SK-N-SH (cell line): ENCODE results near the gene TMEM51. TPM values are rescaled to one million over a fixed set of nuclear protein-coding genes. Genes with fewer than 3 reads are reported as not detected.

Experiments used
- CTCF ChIA-PET: fragments of 300-600, 350-600 bp; formaldehyde crosslinking; extraction: SDS; loops from one replicate; lab custom pipeline; 2021; lab: Yijun Ruan, JAX
- POLR2A ChIA-PET: fragments of 350-600 bp; sonication (Branson Sonifier 250); formaldehyde crosslinking; extraction: SDS; loops from one replicate; lab custom pipeline; 2020; ENCODE audit warnings: antibody characterized with exemption, inconsistent platforms; lab: Yijun Ruan, JAX
- DNase-seq: peaks from one replicate; pipeline ENCODE4 v3.0.0; 2012
- H2AFZ ChIP-seq: fragments of 200-600 bp; sonication (generic); 2 replicates; pipeline ENCODE4 v1.8.1; 2016; ENCODE audit warnings: antibody characterized with exemption, mild to moderate bottlenecking, low read depth
- H3F3A ChIP-seq: fragments of 200-600 bp; sonication (generic); replicated peaks from 2 replicates; pipeline ENCODE3; 2016; ENCODE audit warnings: antibody characterized with exemption, mild to moderate bottlenecking; ENCODE audit not compliant: insufficient read depth
- H3K27ac ChIP-seq, 2 experiments: fragments of 200-500 bp in 1 of 2; fragments of 200-600 bp in 1 of 2; sonication (Bioruptor generic) in 1 of 2; sonication (generic), shearing (Covaris generic) in 1 of 2; 2 replicates each; pipeline versions ENCODE4 v1.5.1 to v1.6.1; 2014 to 2016; ENCODE audit warnings: low read depth in 2 of 2, inconsistent platforms in 1 of 2, low read length in 1 of 2, mild to moderate bottlenecking in 1 of 2, mixed read lengths in 1 of 2
- H3K27me3 ChIP-seq: fragments of 200-600 bp; sonication (generic), shearing (Covaris generic); 2 replicates; pipeline ENCODE4 v1.6.1; 2016; ENCODE audit warnings: mixed run types; ENCODE audit not compliant: insufficient read depth
- H3K36me3 ChIP-seq, 2 experiments: fragments of 200-500 bp in 1 of 2; fragments of 200-600 bp in 1 of 2; sonication (Bioruptor generic) in 1 of 2; sonication (generic) in 1 of 2; replicated peaks in 1 of 2; 2 replicates each; pipeline versions ENCODE3 to v1.5.1; 2014 to 2016; ENCODE audit warnings: low read length in 1 of 2, mild to moderate bottlenecking in 1 of 2; ENCODE audit not compliant: insufficient read depth in 2 of 2, control insufficient read depth in 1 of 2
- H3K4me1 ChIP-seq, 2 experiments: fragments of 200-500 bp in 1 of 2; fragments of 200-600 bp in 1 of 2; sonication (Bioruptor generic) in 1 of 2; sonication (generic), shearing (Covaris generic) in 1 of 2; 2 replicates each; pipeline versions ENCODE4 v1.5.1 to v1.6.1; 2014 to 2016; ENCODE audit warnings: low read depth in 1 of 2, low read length in 1 of 2, mixed run types in 1 of 2; ENCODE audit not compliant: insufficient read depth in 2 of 2, control insufficient read depth in 1 of 2
- H3K4me2 ChIP-seq: fragments of 200-600 bp; sonication (generic), shearing (Covaris generic); 2 replicates; pipeline ENCODE4 v1.6.1; 2017; ENCODE audit warnings: mixed run types
- H3K4me3 ChIP-seq, 2 experiments: fragments of 200-500 bp in 1 of 2; fragments of 200-600 bp in 1 of 2; sonication (Bioruptor generic) in 1 of 2; sonication (generic), shearing (Covaris generic) in 1 of 2; 2 replicates each; pipeline versions ENCODE4 v1.5.1 to v1.8.1; 2014 to 2016; ENCODE audit warnings: low read depth in 2 of 2, inconsistent platforms in 1 of 2, low read length in 1 of 2, mild to moderate bottlenecking in 1 of 2, mixed read lengths in 1 of 2, moderate library complexity in 1 of 2
- H3K79me2 ChIP-seq: fragments of 200-600 bp; sonication (generic); 2 replicates; pipeline ENCODE4 v1.8.1; 2017; ENCODE audit warnings: mild to moderate bottlenecking; ENCODE audit not compliant: insufficient read depth
- H3K9ac ChIP-seq: fragments of 200-600 bp; sonication (generic); 2 replicates; pipeline ENCODE4 v1.6.1; 2017; ENCODE audit warnings: mixed run types
- H3K9me2 ChIP-seq: fragments of 200-600 bp; sonication (generic); 2 replicates; pipeline ENCODE4 v1.6.1; 2017; ENCODE audit warnings: mixed run types
- H3K9me3 ChIP-seq: fragments of 200-600 bp; sonication (generic); 2 replicates; pipeline ENCODE4 v1.6.1; 2017; ENCODE audit warnings: mixed run types, mild to moderate bottlenecking, moderate library complexity
- H4K20me1 ChIP-seq: fragments of 200-600 bp; sonication (generic); 2 replicates; pipeline ENCODE4 v1.6.1; 2017; ENCODE audit warnings: mild to moderate bottlenecking, mixed run types; ENCODE audit not compliant: insufficient read depth
- FOSL2 ChIP-seq: IDR thresholded peaks from 2 replicates; pipeline ENCODE4 v1.4.0; 2012; ENCODE audit warnings: low read depth, mild to moderate bottlenecking, moderate library complexity, borderline replicate concordance
- FOXJ3 ChIP-seq: sonication (generic); formaldehyde crosslinking; IDR thresholded peaks from 2 replicates; pipeline ENCODE4 v1.5.1; 2020; ENCODE audit warnings: mild to moderate bottlenecking, missing genetic modification reagents
- GABPA ChIP-seq: IDR thresholded peaks from 2 replicates; pipeline ENCODE4 v1.4.0; 2012; ENCODE audit warnings: low read depth, mild to moderate bottlenecking
- GATA2 ChIP-seq: sonication (generic); formaldehyde crosslinking; IDR thresholded peaks from 2 replicates; pipeline ENCODE4 v1.5.0; 2020; ENCODE audit warnings: mild to moderate bottlenecking, missing genetic modification reagents
- JUND ChIP-seq: IDR thresholded peaks from 2 replicates; pipeline ENCODE4 v1.4.0; 2012
- MEF2A ChIP-seq: IDR thresholded peaks from 2 replicates; pipeline ENCODE4 v1.4.0; 2012; ENCODE audit warnings: low read depth, borderline replicate concordance
- NFIC ChIP-seq: IDR thresholded peaks from 2 replicates; pipeline ENCODE4 v1.4.0; 2012; ENCODE audit warnings: borderline replicate concordance
- RAD21 ChIP-seq: IDR thresholded peaks from 2 replicates; pipeline ENCODE4 v1.6.1; 2012; ENCODE audit warnings: mild to moderate bottlenecking, low read length
- REST ChIP-seq: IDR thresholded peaks from 2 replicates; pipeline ENCODE4 v1.6.1; 2012; ENCODE audit warnings: mild to moderate bottlenecking, low read depth, low read length, moderate library complexity
- RXRA ChIP-seq: IDR thresholded peaks from 2 replicates; pipeline ENCODE4 v1.4.0; 2012; ENCODE audit warnings: low read depth, mild to moderate bottlenecking, borderline replicate concordance
- TAF1 ChIP-seq: IDR thresholded peaks from 2 replicates; pipeline ENCODE4 v1.6.1; 2012; ENCODE audit warnings: low read depth, mild to moderate bottlenecking, low read length, moderate library complexity, borderline replicate concordance
- TCF12 ChIP-seq: IDR thresholded peaks from 2 replicates; pipeline ENCODE4 v1.4.0; 2012
- USF1 ChIP-seq: IDR thresholded peaks from 2 replicates; pipeline ENCODE4 v1.4.0; 2012; ENCODE audit warnings: low read depth, borderline replicate concordance
- WGBS: methylation state at CpG from one replicate; pipeline ENCODE4 v1.1.6; 2017; ENCODE audit warnings: low lambda C conversion rate; 5-methylcytosine and 5-hydroxymethylcytosine counted together
- polyA plus RNA-seq, 3 experiments: library from polyadenylated mRNA; depleted of rRNA; stranded (reverse); fragments of >200 nt; gene quantifications; 2 replicates each; pipeline ENCODE4 v1.2.3, GENCODE V29; 2012

TMEM51 gene
- polyA plus RNA-seq, 1 of the 3 experiments (the other 2 are of a cell fraction), result 25.6 TPM

GRCh38 chr1:15236321-15236721 is 82.8 kb downstream of the TMEM51 start:
- Histone ChIP-seq H3K4me2 (no peak overlapping the region), H3K27ac (no peak overlapping the region), H3K4me1 (no peaks in the 10 kb centered on the region), H3K27me3 (no peaks in the 10 kb centered on the region), H4K20me1 (no peaks in the 10 kb centered on the region), H3K9me2 (no peaks in the 10 kb centered on the region), H3K9ac (no peak overlapping the region), H3K36me3 (no peaks in the 10 kb centered on the region), H3K4me3 (no peak overlapping the region), H3F3A (no peaks in the 10 kb centered on the region), H3K9me3 (no peaks in the 10 kb centered on the region), H2AFZ (peak overlapping the region; percentile 35; the same call in 1 of the 2 replicates), H3K79me2 (no peaks in the 10 kb centered on the region)
- ChIA-PET POLR2A (no interaction called here), CTCF (interaction anchor here (1.3 kb wide), 1 partner anchor 83 kb away, joined by 3 read pairs; the partner anchor contains the start of gene TMEM51)
- DNase-seq, result no peak
- peak; percentile 81 for TF ChIP-seq USF1
- no peak for TF ChIP-seq MEF2A
- WGBS, result 77% methylated on average over 5 of the region's 5 CpGs

GRCh38 chr1:15236746-15237145 is 83.2 kb downstream of the TMEM51 start:
- CTCF ChIA-PET, result interaction anchor here (1.3 kb wide), 1 partner anchor 83 kb away, joined by 3 read pairs; the partner anchor contains the start of gene TMEM51
- Histone ChIP-seq H3K36me3 (no peaks in the 10 kb centered on the region), H3K27ac (no peak overlapping the region)

More at GRCh38 chr1:15236746-15237145, 83.2 kb downstream of the TMEM51 start:
- 97% methylated on average over 9 of the region's 9 CpGs for WGBS
- no peak overlapping the region for H3K4me3 ChIP-seq
- TF ChIP-seq TCF12 (no peak), TAF1 (no peak), MEF2A (no peak), JUND (no peak), GABPA (no peak), RXRA (no peak), RAD21 (no peak), GATA2 (CRISPR knock-in tag) (no peak), FOXJ3 (CRISPR knock-in tag) (no peak), FOSL2 (no peak), REST (no peak), NFIC (no peak)
- TF ChIP-seq, all 33 proteins: peak for 0
- H3K79me2 ChIP-seq, result no peaks in the 10 kb centered on the region
- H3K4me2 ChIP-seq, result no peak overlapping the region
- no peaks in the 10 kb centered on the region for H4K20me1 ChIP-seq
- H3K9me2 ChIP-seq, result no peaks in the 10 kb centered on the region
- H3K27me3 ChIP-seq, result no peaks in the 10 kb centered on the region
- no peaks in the 10 kb centered on the region for H3F3A ChIP-seq
- peak overlapping the region; percentile 35; the same call in 1 of the 2 replicates for H2AFZ ChIP-seq
- POLR2A ChIA-PET, result no interaction called here
- no peaks in the 10 kb centered on the region for H3K4me1 ChIP-seq
- H3K9ac ChIP-seq, result no peak overlapping the region
- DNase-seq, result no peak
- no peaks in the 10 kb centered on the region for H3K9me3 ChIP-seq
